ENCODE data around the gene ODF2.

DNA sequence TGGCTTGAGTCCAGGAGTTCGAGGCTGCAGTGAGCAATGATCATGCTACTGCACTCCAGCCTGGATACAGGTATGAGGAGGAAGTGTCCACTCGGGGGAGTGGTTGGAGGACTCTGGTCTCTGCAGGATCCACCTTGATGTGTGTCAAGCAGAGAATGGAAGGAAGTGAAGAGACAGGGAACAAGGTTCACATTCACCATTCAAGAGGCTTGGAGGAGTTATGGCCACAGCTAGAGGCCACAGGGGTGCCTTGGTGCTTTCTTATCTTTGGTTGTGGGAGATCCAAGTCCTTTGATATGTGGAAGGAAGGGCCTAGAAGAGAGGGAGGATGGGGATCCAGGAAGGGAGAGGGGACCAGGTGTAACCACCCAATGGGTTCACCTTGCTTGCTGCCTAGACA is 40.5 kb upstream of the ODF2 start:
- TF ChIP-seq, protein P1, sequence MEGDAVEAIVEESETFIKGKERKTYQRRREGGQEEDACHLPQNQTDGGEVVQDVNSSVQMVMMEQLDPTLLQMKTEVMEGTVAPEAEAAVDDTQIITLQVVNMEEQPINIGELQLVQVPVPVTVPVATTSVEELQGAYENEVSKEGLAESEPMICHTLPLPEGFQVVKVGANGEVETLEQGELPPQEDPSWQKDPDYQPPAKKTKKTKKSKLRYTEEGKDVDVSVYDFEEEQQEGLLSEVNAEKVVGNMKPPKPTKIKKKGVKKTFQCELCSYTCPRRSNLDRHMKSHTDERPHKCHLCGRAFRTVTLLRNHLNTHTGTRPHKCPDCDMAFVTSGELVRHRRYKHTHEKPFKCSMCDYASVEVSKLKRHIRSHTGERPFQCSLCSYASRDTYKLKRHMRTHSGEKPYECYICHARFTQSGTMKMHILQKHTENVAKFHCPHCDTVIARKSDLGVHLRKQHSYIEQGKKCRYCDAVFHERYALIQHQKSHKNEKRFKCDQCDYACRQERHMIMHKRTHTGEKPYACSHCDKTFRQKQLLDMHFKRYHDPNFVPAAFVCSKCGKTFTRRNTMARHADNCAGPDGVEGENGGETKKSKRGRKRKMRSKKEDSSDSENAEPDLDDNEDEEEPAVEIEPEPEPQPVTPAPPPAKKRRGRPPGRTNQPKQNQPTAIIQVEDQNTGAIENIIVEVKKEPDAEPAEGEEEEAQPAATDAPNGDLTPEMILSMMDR (IDR thresholded peaks at IDR 0.05): no peak
- TF ChIP-seq, protein P2, sequence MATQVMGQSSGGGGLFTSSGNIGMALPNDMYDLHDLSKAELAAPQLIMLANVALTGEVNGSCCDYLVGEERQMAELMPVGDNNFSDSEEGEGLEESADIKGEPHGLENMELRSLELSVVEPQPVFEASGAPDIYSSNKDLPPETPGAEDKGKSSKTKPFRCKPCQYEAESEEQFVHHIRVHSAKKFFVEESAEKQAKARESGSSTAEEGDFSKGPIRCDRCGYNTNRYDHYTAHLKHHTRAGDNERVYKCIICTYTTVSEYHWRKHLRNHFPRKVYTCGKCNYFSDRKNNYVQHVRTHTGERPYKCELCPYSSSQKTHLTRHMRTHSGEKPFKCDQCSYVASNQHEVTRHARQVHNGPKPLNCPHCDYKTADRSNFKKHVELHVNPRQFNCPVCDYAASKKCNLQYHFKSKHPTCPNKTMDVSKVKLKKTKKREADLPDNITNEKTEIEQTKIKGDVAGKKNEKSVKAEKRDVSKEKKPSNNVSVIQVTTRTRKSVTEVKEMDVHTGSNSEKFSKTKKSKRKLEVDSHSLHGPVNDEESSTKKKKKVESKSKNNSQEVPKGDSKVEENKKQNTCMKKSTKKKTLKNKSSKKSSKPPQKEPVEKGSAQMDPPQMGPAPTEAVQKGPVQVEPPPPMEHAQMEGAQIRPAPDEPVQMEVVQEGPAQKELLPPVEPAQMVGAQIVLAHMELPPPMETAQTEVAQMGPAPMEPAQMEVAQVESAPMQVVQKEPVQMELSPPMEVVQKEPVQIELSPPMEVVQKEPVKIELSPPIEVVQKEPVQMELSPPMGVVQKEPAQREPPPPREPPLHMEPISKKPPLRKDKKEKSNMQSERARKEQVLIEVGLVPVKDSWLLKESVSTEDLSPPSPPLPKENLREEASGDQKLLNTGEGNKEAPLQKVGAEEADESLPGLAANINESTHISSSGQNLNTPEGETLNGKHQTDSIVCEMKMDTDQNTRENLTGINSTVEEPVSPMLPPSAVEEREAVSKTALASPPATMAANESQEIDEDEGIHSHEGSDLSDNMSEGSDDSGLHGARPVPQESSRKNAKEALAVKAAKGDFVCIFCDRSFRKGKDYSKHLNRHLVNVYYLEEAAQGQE (IDR thresholded peaks at IDR 0.05; ENCODE audit: insufficient read depth in 1 of 2, low read depth in 2 of 2, low read length in 1 of 2): no peak
- TF ChIP-seq POLR2AphosphoS5 (IDR thresholded peaks at IDR 0.05; ENCODE audit: low read depth, low read length): no peak

Data from Panc1 (cell line).